AG08395 (cell line): Measurements from ENCODE around the gene CNPY3.
A peak's percentile ranks its signal among the peaks of the same experiment; 100 is the strongest.

Experiments used
- DNase-seq: peaks from one replicate; pipeline ENCODE4 v3.0.0; 2012; ENCODE audit warnings: mixed read lengths, low spot score

Gene CNPY3

GRCh38 chr6:42981836-42982235, 52.6 kb downstream of the CNPY3 start:
- DNase-seq = no peak

DNA sequence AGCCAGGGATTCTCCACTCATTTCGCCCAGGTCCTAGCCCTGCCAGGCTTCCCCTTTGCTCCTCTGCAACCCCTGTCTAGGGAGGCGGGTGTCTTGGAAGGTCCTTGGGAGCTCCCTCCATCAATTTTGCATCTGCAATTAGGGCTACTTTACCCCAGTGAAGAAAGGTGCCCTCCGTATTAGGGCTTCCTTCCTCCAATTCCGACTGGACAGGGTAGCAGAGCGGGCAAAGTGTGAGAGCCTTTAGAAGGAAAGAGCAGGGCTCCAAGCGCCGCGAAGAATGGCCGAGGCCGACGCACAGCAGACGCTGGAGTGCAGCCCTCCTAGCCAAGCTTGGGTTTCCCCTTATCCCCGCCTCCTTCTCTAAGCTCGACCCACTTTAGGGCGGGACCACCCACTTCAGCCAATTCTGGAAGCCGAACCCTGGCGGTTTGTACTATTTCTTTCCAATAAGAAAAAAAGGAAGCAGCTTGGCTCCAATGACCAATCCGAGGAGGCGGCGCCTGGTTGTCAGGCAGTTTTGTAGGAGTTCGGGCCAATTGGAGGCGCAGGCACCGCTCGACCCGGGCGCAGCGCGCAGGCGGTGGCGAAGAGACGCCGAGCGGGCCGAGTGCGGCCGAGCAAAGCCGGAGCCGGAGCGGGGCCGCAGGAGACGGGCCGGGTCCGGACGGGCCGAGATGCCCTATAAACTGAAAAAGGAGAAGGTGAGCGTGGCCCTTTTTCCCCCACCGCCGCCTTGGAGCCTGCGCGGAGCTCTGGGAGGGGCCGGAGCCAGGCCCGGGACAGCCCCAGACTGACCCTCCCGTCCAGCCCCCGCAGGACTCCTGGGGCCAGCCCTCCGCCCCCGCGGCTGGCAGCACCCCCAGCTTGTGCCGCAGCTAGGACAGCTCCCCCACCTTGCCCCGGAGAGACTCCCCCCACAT, 55.0 kb downstream of the CNPY3 start, which contains the start of gene PPP2R5D:
Gene PPP2R5D, plus strand, starts transcription at position 570 of the 923 bp plus-strand sequence. Its CDS starts 108 bp downstream, at position 678.
- peak; percentile 98 for DNase-seq

DNA sequence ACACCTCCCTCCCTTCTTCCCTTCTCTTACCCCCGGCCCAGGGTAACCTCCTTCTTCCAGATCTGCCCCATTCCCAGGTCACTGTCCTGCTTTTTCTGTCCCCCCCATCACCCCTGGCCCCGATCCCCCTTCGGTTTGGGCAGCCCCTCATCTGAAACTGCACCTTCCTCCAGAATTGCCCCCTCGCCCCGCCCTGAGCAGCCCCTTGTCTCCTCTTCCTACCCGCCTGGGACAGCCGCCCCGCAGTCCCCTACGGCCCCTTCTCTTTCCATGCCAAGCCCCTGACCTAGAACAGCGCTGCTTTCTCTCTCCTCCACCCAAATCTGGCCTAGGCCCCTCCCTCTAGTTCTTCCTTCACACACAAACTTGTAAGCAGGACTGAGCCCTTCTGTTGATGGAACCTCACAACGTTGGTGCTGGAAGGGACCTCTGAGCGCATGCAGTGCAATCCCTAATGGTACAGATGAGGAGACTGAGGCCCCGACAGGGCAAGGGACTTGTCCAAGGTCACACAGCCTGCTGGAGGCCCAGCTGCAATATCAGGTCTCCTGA, 55.7 kb downstream of the CNPY3 start:
- no peak for DNase-seq

DNA sequence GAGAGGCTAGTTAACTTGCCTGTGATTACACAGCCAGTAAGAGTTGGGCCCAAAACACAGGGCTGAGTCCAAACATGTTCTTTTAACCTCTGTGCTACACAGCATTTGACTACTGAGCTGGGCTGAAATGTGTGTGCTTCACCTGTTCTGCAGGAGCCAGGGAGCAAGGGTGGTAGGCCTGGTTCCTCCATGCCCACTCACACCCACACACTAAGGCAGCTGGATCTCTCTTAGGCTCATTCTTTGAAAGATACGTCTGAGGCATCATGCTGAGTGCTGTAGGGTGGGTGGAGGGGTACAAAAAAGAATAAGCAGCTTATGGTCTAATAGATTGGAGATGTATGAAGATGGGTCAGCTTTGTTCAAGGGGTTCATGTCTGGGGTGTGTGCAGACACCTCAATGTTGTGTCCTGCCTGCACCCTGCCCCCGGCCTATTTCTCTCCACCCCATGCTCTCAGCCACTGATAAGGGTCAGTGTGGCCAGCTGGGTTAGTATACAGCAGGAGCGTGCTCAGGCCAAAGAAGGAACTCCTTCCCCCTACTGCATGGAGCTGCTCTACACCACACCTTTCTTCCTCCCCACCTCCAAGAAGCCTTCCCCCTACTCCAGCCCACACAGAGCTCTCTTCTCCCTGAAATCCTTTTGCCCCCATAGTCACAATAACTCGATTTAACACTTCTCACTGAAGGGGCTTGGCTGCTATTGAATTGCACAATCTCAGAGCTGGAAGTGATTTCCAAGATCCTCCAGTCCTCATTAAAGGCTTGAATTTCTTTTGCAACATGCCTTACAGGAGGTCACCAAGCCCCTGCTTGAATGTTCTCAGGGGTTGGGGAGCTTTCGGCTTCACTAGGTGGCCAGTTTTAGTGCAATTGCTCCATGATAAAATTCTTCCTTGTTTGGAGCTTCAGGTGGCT, 58.5 kb downstream of the CNPY3 start:
- no peak for DNase-seq

DNA sequence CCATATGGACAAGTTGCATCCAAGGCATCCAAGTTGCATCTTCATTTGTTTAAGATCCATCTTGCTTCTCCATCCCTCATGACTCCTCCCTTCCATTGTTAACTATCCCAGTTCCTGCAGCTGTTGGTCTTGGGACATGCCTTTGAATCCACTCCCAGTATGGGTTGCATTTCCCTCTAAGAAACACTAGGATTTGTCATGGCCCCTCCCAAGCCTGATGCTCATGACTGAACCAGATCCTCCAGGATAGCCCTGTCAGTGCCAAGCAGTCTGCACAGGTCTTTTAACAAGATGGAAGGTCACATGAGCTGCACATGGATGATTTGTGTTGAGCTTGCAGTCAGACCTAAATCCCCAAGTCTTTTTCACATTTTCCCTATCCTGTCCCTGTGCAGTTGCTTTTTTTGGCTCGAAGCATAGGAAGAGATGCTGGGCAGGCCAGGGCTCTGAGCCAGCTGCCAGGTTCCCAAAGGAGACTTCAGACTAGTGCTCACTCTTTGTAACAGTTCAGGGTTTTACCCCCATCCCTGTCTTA, 59.3 kb downstream of the CNPY3 start:
- DNase-seq = peak; percentile 30
